Adrenal gland (tissue), 5 donors: ENCODE results near the gene ASTN1.

ENCODE experiments used
- POLR2A ChIP-seq, 2 donors: fragments of 450-650 bp; IDR thresholded peaks; one replicate each; pipeline ENCODE4 v1.6.1; 2017; ENCODE audit warnings: antibody characterized with exemption in 2 of 2, mild to moderate bottlenecking in 2 of 2, moderate library complexity in 1 of 2
- TF ChIP-seq, protein P1 (sequence below), 6 experiments: fragments of 450-650 bp in 4 of 6; fragments of 200-600 bp in 2 of 6; sonication (generic) in 1 of 6; IDR thresholded peaks; 1 replicate in 5 of 6; 2 replicates in 1 of 6; pipeline versions ENCODE4 v1.5.1 to v1.8.0; 2016 to 2021; ENCODE audit warnings: antibody characterized with exemption in 6 of 6, mild to moderate bottlenecking in 2 of 6, moderate library complexity in 1 of 6
- donor health status: DM: no; HTN: no; CAD: no.

DNA sequence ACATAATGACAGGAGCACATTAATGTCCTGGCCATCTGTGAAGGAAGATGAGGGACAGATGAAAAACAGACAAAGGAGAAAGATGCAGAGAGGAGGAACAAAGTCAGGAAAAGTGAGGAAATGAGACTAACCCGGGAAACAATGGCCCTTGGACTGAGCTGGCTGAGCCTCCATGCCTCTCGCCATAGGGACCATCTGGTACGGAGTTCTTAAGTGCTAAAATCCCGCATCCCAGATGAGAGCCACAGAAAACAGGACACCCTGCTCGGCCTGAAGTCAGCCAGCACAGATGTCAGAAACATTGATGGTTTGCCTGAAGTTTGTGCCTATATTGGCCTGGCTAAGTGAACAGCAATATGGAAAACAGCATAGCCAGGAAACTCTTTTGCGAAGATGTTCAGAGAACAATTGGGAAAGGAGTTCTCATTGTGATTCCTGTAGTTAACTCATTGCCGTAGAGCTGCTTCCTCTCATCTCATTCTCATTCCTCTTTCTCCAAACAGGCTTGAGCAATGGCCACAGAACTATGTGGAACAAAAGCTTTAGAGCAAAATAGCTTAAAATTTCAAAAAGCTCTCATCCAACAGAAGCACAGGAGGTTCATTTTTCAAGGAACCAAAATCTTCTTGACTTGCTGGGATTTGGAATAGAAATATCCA lies 96.6 kb downstream of the ASTN1 start:
- TF ChIP-seq, protein P1, sequence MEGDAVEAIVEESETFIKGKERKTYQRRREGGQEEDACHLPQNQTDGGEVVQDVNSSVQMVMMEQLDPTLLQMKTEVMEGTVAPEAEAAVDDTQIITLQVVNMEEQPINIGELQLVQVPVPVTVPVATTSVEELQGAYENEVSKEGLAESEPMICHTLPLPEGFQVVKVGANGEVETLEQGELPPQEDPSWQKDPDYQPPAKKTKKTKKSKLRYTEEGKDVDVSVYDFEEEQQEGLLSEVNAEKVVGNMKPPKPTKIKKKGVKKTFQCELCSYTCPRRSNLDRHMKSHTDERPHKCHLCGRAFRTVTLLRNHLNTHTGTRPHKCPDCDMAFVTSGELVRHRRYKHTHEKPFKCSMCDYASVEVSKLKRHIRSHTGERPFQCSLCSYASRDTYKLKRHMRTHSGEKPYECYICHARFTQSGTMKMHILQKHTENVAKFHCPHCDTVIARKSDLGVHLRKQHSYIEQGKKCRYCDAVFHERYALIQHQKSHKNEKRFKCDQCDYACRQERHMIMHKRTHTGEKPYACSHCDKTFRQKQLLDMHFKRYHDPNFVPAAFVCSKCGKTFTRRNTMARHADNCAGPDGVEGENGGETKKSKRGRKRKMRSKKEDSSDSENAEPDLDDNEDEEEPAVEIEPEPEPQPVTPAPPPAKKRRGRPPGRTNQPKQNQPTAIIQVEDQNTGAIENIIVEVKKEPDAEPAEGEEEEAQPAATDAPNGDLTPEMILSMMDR (IDR thresholded peaks at IDR 0.05) = no peak
- TF ChIP-seq POLR2A (IDR thresholded peaks at IDR 0.05) = no peak
